ENCODE data around the gene CXCL16.

Gene CXCL16

DNA sequence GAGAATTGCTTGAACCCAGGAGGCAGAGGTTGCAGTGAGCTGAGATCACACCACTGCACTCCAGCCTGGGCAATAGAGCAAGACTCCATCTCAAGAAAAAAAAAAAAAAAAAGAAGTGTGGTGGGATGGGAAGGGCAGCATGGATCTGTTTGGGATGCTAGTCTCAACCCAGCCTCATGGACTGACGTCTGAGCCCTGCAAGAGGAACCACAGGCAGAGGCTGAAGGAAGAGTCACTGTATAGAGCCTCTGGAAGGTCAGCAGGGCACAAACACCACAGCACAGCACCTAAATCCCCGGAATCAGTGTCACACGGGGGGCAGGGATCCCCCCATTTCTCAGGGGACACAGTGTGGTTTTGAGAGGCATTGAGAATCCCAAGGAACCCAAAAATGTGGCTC, 10.9 kb upstream of the CXCL16 start:
- DNase-seq (ENCODE audit: low read depth) = no peak

DNA sequence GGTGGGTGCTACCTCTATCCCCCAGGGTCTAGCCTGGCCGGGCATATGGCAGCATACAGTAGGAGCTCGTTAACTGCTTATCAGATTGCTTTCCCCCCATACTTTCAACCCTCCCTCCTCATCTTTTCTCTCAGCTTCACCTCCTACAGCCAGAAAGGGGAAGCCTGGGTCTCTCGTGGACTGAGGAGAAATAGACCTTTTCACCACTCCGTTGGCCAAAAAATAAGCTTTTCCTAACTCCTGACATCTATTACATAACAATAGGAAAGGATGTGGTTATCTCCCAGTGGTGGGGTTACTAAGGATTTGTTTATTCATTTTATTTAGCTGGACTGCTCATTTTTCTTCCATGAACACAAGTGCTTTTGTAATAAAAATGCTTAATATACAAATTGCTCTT, 9.0 kb upstream of the CXCL16 start:
- DNase-seq (ENCODE audit: low read depth) = no peak

DNA sequence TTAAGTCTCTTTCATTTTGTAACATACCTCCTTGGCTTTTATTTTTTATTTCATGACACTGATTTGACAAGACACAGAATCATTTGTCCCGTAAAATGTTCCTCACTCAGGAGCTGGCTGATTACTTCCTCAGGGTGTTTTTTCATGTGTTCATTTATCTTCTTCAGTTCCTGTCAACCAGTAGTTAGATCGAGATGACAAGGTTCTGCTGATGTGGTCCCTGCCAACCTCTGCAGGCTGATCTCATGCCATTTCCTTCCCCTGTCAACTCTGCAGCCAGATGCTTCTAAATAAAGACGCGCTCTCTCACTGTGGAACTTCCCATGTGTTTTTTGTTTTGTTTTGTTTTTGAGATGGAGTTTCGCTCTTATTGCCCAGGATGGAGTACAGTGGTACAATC, 8.1 kb upstream of the CXCL16 start:
- no peak for DNase-seq (ENCODE audit: low read depth)

DNA sequence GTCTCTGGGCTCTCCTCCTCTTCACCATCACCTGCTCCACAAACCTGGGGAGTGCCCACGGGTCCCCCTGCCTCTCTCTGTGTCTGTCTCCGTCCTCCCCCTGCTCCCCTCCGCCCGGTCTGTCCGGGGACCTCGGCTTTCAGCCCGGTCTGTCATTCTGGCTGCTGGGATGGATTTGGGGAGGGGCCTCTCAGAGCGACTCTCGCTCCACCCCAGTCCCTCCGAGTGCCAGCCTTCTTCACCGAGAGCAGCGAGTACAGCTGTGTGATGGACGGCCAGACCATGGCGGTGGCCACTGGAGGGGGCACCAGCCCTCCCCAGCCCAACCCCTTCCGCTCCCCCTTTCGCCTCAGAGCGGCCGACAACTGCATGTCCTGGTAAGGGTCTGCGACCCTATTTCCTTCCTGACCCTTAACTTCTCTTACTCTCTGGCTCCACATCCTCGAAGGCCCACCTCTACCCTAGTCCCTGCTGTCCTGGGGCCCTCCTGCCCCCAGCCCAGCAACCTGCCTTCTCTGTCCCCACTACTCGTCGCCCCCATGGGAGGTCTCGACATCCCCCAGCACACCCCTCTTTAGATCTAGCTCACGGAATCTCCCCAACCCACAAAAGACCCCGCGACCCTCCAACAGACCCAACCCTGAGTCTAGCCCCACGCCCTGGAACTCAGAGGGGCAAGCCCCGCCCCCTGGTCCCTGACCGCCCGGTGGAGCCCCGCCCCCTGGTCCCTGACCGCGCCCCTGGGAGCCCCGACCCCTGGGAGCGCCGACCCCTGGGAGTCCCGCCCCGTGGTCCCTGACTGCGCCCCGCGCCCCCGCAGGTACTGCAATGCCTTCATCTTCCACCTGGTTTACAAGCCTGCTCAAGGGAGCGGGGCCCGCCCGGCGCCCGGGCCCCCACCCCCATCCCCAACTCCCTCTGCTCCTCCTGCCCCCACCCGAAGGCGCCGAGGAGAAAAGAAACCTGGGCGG, 5.6 kb upstream of the CXCL16 start:
- DNase-seq (ENCODE audit: low read depth) = no peak

DNA sequence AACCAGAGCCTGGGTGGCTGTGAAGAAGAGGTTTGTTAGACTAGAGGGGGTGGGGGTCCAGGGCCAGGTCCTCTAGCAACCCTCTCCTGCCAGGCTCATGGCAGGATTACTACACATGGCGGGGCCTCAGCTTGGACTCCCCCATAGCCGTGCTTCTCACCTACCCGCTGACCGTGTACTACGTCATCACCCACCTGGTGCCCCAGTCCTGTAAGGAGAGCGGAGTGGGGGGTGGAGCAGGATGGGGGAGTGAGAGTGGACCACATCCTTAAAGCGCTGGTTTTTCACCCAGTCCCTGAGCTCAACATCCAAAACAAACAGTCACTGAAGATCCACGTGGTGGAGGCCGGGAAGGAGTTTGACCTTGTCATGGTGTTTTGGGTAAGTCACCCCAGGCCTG, 4.2 kb upstream of the CXCL16 start:
- DNase-seq (ENCODE audit: low read depth) = no peak

DNA sequence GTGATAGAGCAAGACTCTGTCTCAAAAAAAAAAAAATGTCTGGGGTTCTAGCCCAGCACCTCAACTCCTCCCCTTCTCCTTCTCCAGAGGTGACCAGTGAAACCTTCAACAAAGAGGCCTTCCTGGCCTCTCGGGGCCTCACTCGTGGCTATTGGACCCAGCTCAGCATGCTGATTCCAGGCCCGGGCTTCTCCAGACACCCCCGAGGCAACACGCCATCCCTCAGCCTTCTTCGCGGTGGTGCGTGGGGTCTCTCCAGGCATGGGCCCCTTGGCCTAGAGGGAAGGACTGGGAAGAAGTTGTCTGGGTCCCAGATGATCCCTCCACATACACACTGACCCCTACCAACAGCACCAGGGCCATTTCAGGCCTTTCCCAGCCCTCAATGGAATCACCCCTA, 3.5 kb upstream of the CXCL16 start:
- no peak for DNase-seq (ENCODE audit: low read depth)

DNA sequence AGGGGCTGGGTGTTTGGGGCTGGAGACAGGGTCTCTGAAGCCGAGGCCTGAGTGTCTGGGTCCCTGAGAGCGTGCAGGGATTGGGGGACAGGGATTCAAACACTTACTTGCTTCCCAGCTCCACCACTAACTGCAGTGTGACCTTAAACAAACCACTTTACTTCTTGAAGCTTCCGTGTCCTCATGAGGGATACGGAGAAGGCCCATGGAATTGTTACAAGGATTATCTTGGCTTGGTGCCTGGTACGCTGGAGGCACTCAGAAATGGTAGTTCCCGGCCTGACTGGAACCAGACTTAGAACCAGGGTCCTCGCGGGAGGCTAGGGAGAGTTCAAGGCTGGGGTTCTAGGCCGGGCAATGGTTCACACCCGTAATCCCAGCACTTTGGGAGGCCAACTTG, 2.9 kb upstream of the CXCL16 start:
- no peak for DNase-seq (ENCODE audit: low read depth)

DNA sequence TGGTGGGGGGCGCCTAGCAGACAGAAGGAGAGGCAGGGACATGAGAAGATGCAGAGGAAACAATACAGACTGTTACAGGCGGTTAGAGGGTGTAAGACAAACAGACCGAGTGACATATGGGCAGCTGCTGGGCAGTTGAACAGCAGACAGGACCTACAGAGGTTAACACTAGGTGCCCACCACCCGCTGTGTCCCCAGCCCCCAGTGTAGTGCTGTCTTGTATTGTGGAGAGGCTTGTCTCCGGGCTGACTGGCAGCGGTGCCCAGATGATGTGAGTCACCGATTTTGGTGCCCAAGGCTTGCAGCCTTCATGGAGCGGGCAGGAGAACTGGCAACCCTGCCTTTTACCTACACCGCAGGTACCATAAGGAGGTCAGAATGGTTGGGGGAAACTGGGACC, 2.4 kb upstream of the CXCL16 start:
- no peak for DNase-seq (ENCODE audit: low read depth)

DNA sequence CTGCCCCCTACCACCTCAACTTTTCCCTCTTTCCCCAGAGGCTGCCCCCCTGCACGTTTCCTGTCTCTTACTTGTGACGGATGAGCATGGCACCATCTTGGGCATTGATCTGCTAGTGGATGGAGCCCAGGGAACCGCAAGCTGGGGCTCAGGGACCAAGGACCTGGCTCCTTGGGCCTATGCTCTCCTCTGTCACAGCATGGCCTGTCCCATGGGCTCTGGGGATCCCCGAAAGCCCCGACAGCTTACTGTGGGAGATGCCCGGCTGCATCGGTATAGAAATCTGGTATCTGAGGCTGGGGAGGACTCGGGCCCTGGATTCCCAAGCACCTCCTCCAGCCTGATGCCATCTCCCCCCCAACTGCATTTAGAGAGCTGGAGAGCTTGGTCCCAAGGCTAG, 1.8 kb upstream of the CXCL16 start:
- DNase-seq (ENCODE audit: low read depth) = no peak

DNA sequence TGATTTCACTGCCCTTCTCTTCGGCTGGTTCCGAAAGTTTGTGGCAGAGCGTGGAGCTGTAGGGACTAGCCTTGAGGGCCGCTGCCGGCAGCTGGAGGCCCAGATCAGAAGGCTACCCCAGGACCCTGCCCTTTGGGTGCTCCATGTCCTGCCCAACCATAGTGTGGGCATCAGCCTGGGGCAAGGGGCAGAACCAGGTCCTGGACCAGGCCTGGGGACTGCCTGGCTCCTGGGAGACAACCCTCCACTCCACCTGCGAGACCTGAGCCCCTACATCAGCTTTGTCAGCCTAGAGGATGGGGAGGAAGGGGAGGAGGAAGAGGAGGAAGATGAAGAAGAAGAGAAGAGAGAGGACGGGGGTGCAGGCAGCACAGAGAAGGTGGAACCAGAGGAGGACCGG, 856 bp upstream of the CXCL16 start:
- no peak for DNase-seq (ENCODE audit: low read depth)

DNA sequence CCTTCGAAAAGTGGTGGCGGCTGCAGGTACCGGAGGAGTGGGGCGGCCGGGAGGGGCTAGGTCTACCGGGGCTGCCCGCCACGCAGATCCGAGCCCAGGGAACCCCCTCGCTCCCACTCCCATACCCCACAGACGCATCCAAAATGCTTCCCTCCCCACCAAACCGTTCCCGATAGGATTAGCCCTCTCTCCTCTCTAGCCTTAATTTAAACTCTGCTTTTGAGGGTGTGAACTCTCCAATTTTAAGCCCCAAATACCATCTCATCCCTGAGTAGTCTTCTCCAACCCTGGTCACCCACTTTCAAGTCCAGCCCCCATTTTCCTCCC, 260 bp upstream of the CXCL16 start:
- DNase-seq (ENCODE audit: low read depth) = no peak

DNA sequence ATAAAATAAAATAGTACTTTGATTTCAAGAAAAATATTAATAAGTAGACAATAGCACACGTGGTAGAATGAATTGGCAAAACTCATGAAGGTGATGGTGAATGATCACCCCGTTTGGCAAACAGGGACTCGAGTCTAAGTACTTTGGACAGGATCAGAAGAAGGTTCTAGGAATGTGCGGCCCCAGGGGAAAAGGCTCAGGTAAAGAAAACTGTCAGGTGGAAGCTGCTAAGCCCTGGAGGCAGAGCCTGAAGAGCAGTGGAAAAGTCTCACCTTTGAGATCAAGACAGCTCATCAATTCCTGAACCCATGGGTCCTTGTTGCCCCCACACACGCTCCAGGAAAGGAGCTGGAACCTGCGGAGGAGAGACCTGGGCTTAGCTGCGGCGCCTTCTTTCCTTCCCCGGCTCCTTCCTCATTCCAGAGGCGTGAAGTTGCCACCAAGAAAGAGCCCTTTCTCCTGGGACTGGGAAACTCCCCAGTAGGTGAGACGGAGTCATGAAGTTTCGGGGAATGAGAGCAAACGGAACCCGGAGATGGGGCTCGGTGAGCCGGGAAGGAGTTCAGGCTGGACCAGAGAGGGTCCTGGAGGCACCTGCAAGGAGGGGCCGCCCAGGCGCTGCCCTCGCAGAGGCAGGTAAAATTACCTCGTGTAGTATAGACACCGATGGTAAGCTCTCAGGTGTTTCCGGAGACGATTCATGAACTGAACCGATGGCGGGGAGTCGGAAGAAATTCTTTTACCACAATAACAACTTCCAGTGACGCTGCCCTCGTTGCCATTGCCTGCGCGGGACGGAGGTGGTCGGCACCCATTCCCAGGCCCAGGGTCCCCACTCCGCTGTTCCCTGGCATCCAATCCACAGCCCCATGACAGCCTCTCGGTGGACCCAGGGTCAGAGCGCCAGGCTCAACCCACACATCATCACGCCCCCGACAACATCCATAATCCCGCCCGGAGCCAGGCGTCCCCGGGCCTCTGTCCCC, 1.3 kb downstream of the CXCL16 start:
- no peak for DNase-seq (ENCODE audit: low read depth)

DNA sequence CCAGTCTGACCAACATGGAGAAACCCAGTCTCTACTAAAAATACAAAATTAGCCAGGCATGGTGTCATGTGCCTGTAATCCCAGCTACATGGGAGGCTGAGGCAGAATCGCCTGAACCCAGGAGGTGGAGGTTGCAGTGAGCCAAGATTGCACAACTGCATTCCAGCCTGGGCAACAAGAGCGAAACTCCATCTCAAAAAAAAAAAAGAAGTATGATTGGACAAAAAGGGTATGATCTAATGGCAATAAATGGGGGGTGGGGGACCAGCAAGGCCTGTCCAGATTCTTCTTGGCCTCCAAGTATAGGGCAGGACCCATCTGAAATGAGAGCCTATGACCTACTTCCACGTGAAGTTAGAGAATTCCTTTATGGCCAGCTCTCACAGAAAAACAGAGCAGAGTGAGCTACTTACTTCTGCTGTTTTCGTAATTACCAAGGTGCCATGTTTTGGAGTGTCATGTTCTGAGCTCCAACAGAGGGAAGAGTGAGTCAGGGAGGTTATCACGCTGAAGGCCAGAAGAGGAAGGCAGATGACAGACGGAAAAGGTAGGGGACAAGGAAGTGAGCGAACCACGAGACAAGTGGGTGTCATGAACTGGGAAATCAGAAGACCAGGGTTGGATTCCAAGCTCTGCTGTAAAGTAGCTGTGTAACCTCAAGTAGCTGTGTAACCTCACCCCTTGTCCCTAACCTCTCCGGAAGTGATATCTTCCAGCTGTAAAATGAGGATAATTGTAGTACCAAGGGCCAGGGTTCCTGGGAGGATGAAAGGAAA, 3.7 kb downstream of the CXCL16 start:
- no peak for DNase-seq (ENCODE audit: low read depth)

DNA sequence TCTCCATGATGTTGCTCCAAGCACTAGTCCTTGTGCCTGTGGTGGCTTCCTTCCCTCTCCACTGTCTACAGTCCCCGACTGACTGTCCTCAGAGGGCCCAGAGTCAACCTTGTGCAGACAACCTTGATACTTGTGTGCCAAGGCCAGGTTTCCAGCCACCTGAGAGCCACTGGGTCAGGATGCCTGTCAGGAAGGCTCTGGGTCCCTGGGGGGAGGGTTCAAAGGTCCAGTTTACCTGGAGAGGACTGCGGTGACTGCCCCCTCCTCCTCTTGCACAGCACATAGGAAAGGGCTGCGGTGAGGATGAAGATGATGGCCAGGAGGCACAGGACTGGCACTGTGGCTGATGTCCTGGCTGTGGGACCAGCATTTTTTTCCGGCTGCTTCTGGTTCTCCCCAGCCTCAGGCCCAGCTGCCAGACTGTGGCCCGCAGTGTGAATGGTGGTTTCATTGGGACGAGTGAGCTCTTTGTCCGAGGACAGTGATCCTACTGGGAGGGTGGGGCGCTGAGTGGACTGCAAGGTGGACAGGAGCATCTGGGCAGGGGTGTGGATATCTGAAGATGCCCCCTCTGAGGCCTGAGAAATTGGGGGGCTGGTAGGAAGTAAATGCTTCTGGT, 4.8 kb downstream of the CXCL16 start:
- no peak for DNase-seq (ENCODE audit: low read depth)

DNA sequence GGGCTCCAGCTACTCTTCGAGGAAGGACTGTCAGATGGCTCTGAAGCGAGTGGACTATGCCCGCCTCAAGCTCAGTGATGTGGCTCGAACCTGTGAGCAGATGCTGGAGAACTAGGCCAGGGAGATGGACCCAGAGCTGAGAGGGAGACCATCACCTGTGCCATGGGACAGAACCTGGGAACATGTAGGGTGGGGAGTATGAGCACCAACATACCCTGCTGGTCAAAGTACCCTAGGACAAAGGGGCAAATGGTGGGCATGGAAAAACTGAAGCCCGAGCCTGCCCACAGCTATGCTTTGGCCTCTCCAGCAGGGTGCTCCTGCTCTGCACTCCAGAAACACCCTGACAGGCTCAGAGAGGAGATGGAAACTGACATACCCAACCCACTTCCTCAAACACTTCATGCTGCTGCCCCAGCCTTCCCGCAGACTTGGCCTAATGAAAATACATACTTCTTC, 6.6 kb downstream of the CXCL16 start:
- DNase-seq (ENCODE audit: low read depth) = no peak

DNA sequence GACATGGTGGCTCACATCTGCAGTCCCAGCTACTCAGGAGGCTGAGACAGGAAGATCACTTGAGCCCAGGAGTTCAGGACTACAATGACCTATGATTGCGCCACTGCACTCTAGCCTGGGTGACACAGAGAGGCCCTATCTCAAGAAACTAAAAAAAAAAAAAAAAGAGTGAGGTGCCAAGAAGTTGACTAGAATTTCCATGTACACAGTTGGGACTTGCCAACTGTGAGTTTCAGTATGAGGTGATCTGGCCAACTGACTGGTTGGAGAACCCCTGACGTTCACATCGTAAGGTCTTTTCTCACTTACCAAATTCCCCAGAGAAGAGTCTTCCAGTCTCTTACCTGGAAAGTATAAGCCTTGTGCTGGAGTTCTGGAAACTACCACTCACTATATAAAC, 11.6 kb downstream of the CXCL16 start:
- DNase-seq (ENCODE audit: low read depth) = no peak

DNA sequence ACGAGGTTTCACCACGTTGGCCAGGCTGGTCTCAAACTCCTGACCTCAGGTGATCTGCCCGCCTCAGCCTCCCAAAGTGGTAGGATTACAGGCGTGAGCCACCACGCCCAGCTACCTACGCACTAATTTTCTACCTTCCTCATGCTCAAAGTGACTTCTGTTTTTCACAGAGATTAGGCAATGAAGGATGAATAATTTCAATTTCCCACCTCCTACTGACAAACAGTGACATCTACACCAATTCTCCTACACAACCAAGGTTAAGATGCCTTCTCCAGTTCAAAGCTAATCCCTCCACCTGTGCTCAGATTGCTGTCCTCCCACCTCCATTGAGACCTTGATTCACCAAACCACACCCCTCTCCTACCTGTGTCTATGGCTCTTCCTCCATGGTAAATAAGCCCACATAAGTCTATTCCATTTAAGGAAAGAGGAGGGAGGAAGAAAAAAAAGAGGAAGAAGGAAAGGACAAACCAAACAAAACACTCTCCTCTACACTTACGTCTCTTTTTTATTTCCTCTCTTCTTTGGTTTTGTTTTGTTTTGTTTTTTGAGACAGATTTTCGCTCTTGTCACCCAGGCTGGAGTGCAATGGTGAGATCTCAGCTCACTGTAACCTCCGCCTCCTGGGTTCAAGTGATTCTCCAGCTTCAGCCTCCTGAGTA, 13.9 kb downstream of the CXCL16 start:
- no peak for DNase-seq (ENCODE audit: low read depth)

DNA sequence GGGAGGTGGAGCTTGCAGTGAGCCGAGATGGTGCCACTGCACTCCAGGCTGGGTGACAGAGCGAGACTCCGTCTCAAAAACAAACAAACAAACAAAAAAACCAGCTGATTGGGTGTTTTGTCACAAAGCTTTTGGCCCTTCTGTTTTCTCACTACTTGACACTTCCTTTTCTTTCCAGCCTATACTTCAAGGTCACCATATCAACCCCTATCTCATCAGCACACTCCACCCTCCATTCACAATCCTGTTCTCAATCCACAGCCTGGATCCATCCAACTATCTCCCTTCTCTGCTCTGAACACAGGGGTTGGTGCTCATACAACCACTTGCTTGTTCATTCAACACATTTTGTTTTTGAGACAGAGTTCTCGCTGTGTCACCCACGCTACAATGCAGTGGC, 15.1 kb downstream of the CXCL16 start:
- DNase-seq (ENCODE audit: low read depth) = no peak

DNA sequence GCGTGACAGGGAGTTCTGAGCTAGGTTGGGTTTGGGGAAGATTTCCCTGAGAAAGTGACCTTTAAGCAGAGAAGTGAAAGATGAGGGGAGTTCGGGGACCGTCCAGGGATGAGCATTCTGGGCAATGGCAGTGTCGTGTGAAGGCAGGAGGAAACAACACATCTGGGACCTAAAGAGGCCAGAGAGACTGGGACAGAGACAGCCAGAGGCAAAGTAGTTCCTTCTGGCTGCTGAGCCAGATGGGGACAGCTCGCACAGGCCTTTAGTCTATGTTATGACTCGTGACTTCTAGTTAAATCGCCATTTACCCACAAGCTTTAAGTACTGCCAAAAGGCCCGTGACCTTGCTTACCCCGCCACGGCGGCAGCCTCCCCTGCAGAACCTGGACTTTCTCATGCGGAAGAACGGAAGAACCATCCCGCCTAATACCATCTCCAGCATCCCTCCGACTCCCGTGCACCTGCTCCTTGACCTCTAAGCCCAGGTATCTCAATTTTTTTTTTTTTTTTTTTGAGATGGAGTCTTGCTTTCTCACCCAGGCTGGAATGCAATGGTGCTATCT, 17.0 kb downstream of the CXCL16 start:
- no peak for DNase-seq (ENCODE audit: low read depth)

DNA sequence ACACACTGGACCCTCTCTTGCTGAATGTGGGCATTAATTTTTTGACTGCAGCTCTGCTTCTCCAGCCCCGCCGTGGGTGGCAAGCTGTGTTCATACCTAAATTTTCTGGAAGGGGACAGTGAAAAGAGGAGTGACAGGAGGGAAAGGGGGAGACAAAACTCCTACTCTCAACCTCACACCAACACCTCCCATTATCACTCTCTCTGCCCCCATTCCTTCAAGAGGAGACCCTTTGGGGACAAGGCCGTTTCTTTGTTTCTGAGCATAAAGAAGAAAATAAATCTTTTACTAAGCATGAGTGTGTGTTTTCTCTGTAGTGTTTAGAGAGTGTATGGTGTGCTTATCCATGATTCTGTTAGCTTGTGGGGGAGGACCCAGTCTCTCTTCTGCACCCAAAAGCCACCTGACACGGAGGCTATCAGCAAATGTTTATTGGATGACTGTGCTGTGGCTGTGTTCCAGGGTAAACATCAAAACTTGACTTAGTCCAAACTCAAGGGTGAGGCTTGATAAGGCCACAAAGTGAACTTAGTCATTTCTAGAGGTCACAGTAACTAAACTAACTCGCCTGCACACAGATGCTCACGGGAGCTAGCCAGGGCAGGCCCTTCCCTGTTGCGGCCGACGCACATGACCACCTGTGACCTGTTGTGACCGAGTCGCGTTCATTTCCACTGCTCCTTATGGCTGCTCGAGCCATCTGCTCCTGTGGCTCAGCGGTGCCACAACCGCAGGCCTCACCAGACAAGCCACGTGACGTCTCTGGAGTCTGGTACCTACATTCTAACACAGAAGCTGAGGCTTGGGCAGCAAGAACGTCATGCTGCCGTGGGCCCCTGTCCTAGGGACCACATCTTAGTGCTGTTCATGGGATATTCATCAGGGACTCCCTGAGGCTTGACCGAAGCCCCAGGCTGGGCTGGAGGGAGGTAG, 18.3 kb downstream of the CXCL16 start:
- no peak for DNase-seq (ENCODE audit: low read depth)
